UCSD-AML1 (cell line): Measurements from ENCODE around the gene AGFG2.

ENCODE experiments used
- DNase-seq: peaks from one replicate; lab custom pipeline; 2025; ENCODE audit not compliant: unreplicated experiment; lab: John Stamatoyannopoulos, UW

AGFG2 gene

GRCh38 chr7:100604976-100605911 lies 66.2 kb downstream of the AGFG2 start:
- no peak for DNase-seq

DNA sequence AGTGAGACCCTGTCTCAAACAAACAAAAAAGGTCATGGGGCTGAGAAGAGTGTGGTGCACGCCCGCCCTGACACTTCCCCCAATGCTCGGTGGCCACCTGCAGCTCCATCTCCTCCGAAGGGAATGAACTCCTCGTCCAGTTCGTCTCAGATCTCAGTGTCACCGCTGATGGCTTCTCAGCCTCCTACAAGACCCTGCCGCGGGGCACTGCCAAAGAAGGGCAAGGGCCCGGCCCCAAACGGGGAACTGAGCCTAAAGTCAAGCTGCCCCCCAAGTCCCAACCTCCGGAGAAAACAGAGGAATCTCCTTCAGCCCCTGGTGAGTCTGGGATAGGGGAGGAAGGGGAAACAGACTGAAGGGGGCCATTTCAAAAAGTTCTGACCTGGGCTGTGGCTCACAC lies 67.3 kb downstream of the AGFG2 start:
- no peak for DNase-seq

DNA sequence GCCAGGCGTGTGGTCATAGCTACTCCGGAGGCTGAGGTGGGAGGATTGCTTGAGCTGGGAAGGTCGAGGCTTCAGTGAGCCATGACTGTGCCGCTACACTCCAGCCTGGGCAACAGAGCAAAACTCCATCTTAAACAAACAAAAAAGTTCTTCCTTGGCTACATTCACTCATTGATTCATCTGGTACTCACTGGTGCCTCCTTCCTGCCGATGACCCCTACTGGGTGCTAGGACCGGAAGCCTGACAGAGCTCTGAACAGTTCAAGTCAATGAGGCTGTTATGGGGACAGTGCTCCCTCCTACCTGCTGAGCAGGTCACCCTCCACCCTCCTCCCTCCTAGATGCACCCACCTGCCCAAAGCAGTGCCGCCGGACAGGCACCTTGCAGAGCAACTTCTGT lies 68.1 kb downstream of the AGFG2 start:
- no peak for DNase-seq

DNA sequence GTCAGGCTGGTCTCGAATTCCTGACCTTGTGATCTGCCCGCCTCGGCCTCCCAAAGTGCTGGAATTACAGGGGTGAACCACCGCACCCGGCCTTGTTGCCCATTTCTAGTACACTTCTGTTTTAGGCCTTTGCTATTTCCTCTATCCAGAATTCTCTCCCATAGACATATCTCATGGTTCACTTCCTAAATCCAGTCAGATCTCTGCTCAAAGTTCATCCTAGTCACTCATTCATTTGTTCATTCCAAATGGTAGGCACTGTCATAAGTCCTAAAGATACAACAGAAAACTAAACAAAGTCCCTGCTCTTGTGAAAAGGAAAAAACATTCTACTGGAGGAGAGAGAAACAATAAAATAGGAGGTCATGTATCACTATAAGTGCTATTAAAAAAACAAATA lies 71.0 kb downstream of the AGFG2 start:
- no peak for DNase-seq

- peak; percentile 91 for DNase-seq
Measured at GRCh38 chr7:100611983-100612729, 73.2 kb downstream of the AGFG2 start, which contains the start of gene MOSPD3. Gene MOSPD3 (plus strand): TSS chr7:100612540. CDS start chr7:100612792, 252 bp downstream.

DNA sequence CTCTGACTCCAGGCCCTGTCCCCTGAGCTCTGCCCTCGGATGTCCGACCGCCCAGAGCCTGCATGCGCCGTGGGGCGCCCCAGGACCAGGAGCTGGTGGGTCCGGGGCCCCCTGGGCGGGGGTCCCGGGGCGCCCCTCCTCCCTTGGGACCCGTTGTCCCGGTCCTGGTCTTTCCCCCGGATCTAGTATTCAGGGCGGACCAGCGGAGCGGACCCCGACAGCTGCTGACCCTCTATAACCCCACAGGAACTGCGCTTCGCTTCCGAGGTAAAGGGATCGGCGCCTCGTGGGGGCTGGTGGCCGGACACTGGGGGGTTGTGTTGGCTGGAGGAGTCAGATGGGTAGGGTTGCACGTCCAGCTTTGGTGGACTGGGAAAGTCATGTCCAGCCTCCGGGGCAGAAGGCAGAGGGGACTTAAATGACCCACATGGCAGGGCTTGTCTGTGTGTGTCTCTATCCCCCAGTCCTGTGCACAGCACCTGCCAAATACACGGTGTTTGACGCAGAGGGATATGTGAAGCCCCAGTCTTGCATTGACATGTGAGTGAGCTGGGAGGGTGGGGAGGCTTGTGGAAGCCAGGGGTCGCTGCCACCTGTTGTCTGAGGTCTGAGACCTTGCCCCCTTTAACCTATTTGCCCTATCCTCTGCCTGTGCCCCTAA lies 73.9 kb downstream of the AGFG2 start:
- DNase-seq: peak; percentile 6

GRCh38 chr7:100613412-100614175 lies 74.6 kb downstream of the AGFG2 start:
- no peak for DNase-seq

GRCh38 chr7:100614308-100614861 lies 75.4 kb downstream of the AGFG2 start:
- DNase-seq: no peak
